NCI-H748 treated with DMSO at 0.1 percent for 48 hours (cell line): ENCODE data around the gene CMIP.
A peak's percentile ranks its signal among the peaks of the same experiment; 100 is the strongest.

Experiments used
- DNase-seq: peaks from one replicate; lab custom pipeline; 2025; lab: John Stamatoyannopoulos, UW

Gene CMIP

GRCh38 chr16:81639931-81640680, 195.5 kb downstream of the CMIP start:
- DNase-seq, result no peak

- no peak for DNase-seq
These were observed 196.1 kb downstream of the CMIP start for GRCh38 chr16:81640681-81641070.

- DNase-seq, result peak; percentile 47
These were observed 196.9 kb downstream of the CMIP start for GRCh38 chr16:81641395-81642106.

GRCh38 chr16:81642107-81642436, 197.5 kb downstream of the CMIP start:
- DNase-seq, result no peak

GRCh38 chr16:81642943-81643342, 198.3 kb downstream of the CMIP start:
- DNase-seq, result no peak

- DNase-seq, result peak; percentile 77
These were observed 200.7 kb downstream of the CMIP start for GRCh38 chr16:81645266-81645694.

GRCh38 chr16:81645925-81646324, 201.3 kb downstream of the CMIP start:
- no peak for DNase-seq

- DNase-seq, result no peak
These were observed 202.0 kb downstream of the CMIP start for GRCh38 chr16:81646561-81646960.

GRCh38 chr16:81647527-81647926, 202.9 kb downstream of the CMIP start:
- no peak for DNase-seq

GRCh38 chr16:81649561-81650184, 205.1 kb downstream of the CMIP start:
- no peak for DNase-seq

GRCh38 chr16:81650281-81650680, 205.7 kb downstream of the CMIP start:
- no peak for DNase-seq

GRCh38 chr16:81650982-81651562, 206.5 kb downstream of the CMIP start:
- DNase-seq, result no peak

- DNase-seq, result peak; percentile 53
These were observed 207.4 kb downstream of the CMIP start for GRCh38 chr16:81651758-81652718.

- peak; percentile 70 for DNase-seq
These were observed 208.3 kb downstream of the CMIP start for GRCh38 chr16:81652798-81653505.

GRCh38 chr16:81654346-81654745, 209.7 kb downstream of the CMIP start:
- no peak for DNase-seq

GRCh38 chr16:81655469-81656162, 211.0 kb downstream of the CMIP start:
- DNase-seq, result no peak

- no peak for DNase-seq
These were observed 212.6 kb downstream of the CMIP start for GRCh38 chr16:81657224-81657623.

GRCh38 chr16:81657781-81658180, 213.2 kb downstream of the CMIP start:
- no peak for DNase-seq

GRCh38 chr16:81658373-81658772, 213.8 kb downstream of the CMIP start:
- DNase-seq, result no peak

GRCh38 chr16:81659249-81659648, 214.6 kb downstream of the CMIP start:
- DNase-seq, result no peak
